B cell (primary cell): Measurements from ENCODE around the gene DENND1A. TPM values are rescaled to one million over a fixed set of nuclear protein-coding genes. Genes with fewer than 3 reads are reported as not detected.

Source experiments
- ATAC-seq: fragments of 200-7000 bp; cut with Tn5 transposase; one replicate; pipeline ENCODE4 v1.10.0; 2021; ENCODE audit warnings: low read depth, mild to moderate bottlenecking, moderate number of reproducible peaks, moderate library complexity
- CTCF ChIA-PET: fragments of 350-600 bp; sonication (Branson Sonifier 250); formaldehyde crosslinking; loops from one replicate; lab custom pipeline; 2021; ENCODE audit warnings: antibody characterized with exemption, inconsistent platforms; lab: Charles Lee
- POLR2A ChIA-PET: fragments of 350-600 bp; sonication (Branson Sonifier 250); formaldehyde crosslinking; loops from one replicate; lab custom pipeline; 2021; ENCODE audit warnings: antibody characterized with exemption; lab: Charles Lee
- DNase-seq: peaks from one replicate; pipeline ENCODE4 v3.0.0; 2013
- H2AFZ ChIP-seq: 2 replicates; pipeline ENCODE4 v1.6.1; 2012; ENCODE audit warnings: mild to moderate bottlenecking, low read depth, low read length; ENCODE audit not compliant: insufficient read depth, poor library complexity, severe bottlenecking
- H3K27ac ChIP-seq, 2 donors: 1 replicate in 1 of 2; 2 replicates in 1 of 2; pipeline ENCODE4 v1.5.1; 2012 to 2013; ENCODE audit warnings: low read length in 2 of 2, mild to moderate bottlenecking in 2 of 2, moderate library complexity in 1 of 2
- H3K27me3 ChIP-seq, 4 experiments: fragments of 200-600 bp in 1 of 4; sonication (generic) in 1 of 4; replicated peaks in 1 of 4; 1 replicate in 2 of 4; 2 replicates in 2 of 4; pipeline versions ENCODE4 v1.6.1 to v1.7.0; 2013 to 2016; ENCODE audit warnings: low read length in 3 of 4, mild to moderate bottlenecking in 2 of 4, mixed read lengths in 1 of 4, moderate library complexity in 1 of 4; ENCODE audit not compliant: insufficient read depth in 4 of 4, control insufficient read depth in 3 of 4; ENCODE audit errors: control extremely low read depth in 1 of 4
- H3K36me3 ChIP-seq, 2 experiments: replicated peaks in 1 of 2; 1 replicate in 1 of 2; 2 replicates in 1 of 2; pipeline versions ENCODE4 v1.6.1 to v1.7.1; 2013; ENCODE audit warnings: low read length in 1 of 2; ENCODE audit not compliant: insufficient read depth in 2 of 2, control insufficient read depth in 1 of 2; ENCODE audit errors: control extremely low read depth in 1 of 2, extremely low read depth in 1 of 2
- H3K4me1 ChIP-seq, 2 donors: fragments of 200-600 bp in 1 of 2; sonication (generic) in 1 of 2; 1 replicate in 1 of 2; 2 replicates in 1 of 2; pipeline versions ENCODE4 v1.5.1 to v1.6.1; 2013 to 2017; ENCODE audit warnings: low read length in 2 of 2; ENCODE audit not compliant: control insufficient read depth in 2 of 2, insufficient read depth in 2 of 2
- H3K4me2 ChIP-seq: replicated peaks from 2 replicates; pipeline ENCODE3; 2012; ENCODE audit warnings: mild to moderate bottlenecking, low read depth, low read length; ENCODE audit not compliant: poor library complexity, severe bottlenecking
- H3K4me3 ChIP-seq, 5 experiments: fragments of 200-600 bp in 1 of 5; sonication (generic) in 1 of 5; 1 replicate in 3 of 5; 2 replicates in 2 of 5; pipeline versions ENCODE4 v1.5.1 to v1.7.0; 2011 to 2016; ENCODE audit warnings: low read length in 4 of 5, mild to moderate bottlenecking in 4 of 5, low read depth in 2 of 5, control low read depth in 1 of 5, moderate library complexity in 1 of 5; ENCODE audit not compliant: insufficient read depth in 1 of 5; ENCODE audit errors: control extremely low read depth in 1 of 5, extremely low read depth in 1 of 5
- H3K79me2 ChIP-seq: fragments of 200-600 bp; sonication (generic); one replicate; pipeline ENCODE4 v1.6.0; 2016; ENCODE audit warnings: low read length; ENCODE audit not compliant: control insufficient read depth, insufficient read depth
- H3K9ac ChIP-seq: fragments of 200-600 bp; sonication (generic); 2 replicates; pipeline ENCODE4 v1.6.1; 2017; ENCODE audit warnings: mild to moderate bottlenecking, low read length, moderate library complexity
- H3K9me3 ChIP-seq, 3 donors: one replicate each; pipeline versions ENCODE4 v1.6.1 to v1.7.1; 2013; ENCODE audit warnings: low read length in 2 of 3; ENCODE audit not compliant: control insufficient read depth in 2 of 3, insufficient read depth in 1 of 3; ENCODE audit errors: control extremely low read depth in 1 of 3
- H4K20me1 ChIP-seq: 2 replicates; pipeline ENCODE4 v1.6.0; 2012; ENCODE audit warnings: mild to moderate bottlenecking, low read length; ENCODE audit not compliant: insufficient read depth, control insufficient read depth, poor library complexity, severe bottlenecking
- H3K27ac Mint-ChIP-seq: one replicate; pipeline ENCODE4 v1.8.0; 2021; ENCODE audit warnings: mixed read lengths
- H3K27me3 Mint-ChIP-seq: one replicate; pipeline ENCODE4 v1.8.0; 2021; ENCODE audit warnings: mixed read lengths
- H3K4me1 Mint-ChIP-seq: one replicate; pipeline ENCODE4 v1.8.0; 2021; ENCODE audit warnings: mixed read lengths
- H3K4me3 Mint-ChIP-seq: one replicate; pipeline ENCODE4 v1.8.0; 2021; ENCODE audit warnings: mixed read lengths
- H3K9me3 Mint-ChIP-seq: one replicate; pipeline ENCODE4 v1.8.0; 2022; ENCODE audit warnings: mixed read lengths; ENCODE audit not compliant: insufficient read depth
- CTCF ChIP-seq: fragments of 200-600 bp; IDR thresholded peaks from one replicate; pipeline ENCODE4 v1.8.0; 2022; ENCODE audit warnings: antibody characterized with exemption, mild to moderate bottlenecking
- EZH2 ChIP-seq: IDR thresholded peaks from 2 replicates; pipeline ENCODE4 v1.6.1; 2012; ENCODE audit warnings: borderline replicate concordance, low read depth, mild to moderate bottlenecking, moderate library complexity, low read length; ENCODE audit not compliant: insufficient read depth, poor library complexity, severe bottlenecking
- WGBS: methylation state at CpG from one replicate; pipeline ENCODE4 v1.1.5; 2013; ENCODE audit warnings: missing lambda C conversion rate; ENCODE audit not compliant: insufficient coverage; 5-methylcytosine and 5-hydroxymethylcytosine counted together
- intact Hi-C: fragments of 100-400 bp; cut with micrococcal nuclease; formaldehyde crosslinking; loops from one replicate; pipeline ENCODE4 v1.10.0; 2022
- polyA plus RNA-seq: library from polyadenylated mRNA; depleted of rRNA; stranded (reverse); fragments of >200 nt; gene quantifications from 2 replicates; pipeline ENCODE4 v1.2.3, GENCODE V29; 2012
- total RNA-seq, 2 donors: library from RNA; stranded (reverse); fragments of 120-200 nt in 1 of 2; gene quantifications; 1 replicate in 1 of 2; 2 replicates in 1 of 2; pipeline versions ENCODE4 v1.2.3 to v1.2.4, GENCODE V29; 2013 to 2022

The DENND1A gene
- total and polyA plus RNA-seq, 2 donors (not counting 1 experiment from before 2014, with no cell fraction given), result 10.8 to 26.0 TPM

- Mint-ChIP-seq H3K4me3 (no peak overlapping the region), H3K27ac (no peak overlapping the region), H3K27me3 (no peaks in the 10 kb centered on the region), H3K4me1 (no peaks in the 10 kb centered on the region), H3K9me3 (no peaks in the 10 kb centered on the region)
- Histone ChIP-seq H3K79me2 (no peaks in the 10 kb centered on the region), H3K27me3 (no peaks in the 10 kb centered on the region), H4K20me1 (no peaks in the 10 kb centered on the region), H3K4me3 (no peak overlapping the region), H3K4me1 (no peaks in the 10 kb centered on the region), H2AFZ (no peak overlapping the region), H3K4me2 (no peak overlapping the region), H3K9me3 (no peaks in the 10 kb centered on the region), H3K36me3 (peaks cover 0 to 5% of the 10 kb centered on the region in 2 experiments), H3K9ac (no peak overlapping the region), H3K27ac (no peak overlapping the region)
- ATAC-seq, result no peak
- DNase-seq, result no peak
- ChIA-PET CTCF (no interaction called here), POLR2A (no interaction called here)
- no peak for TF ChIP-seq EZH2
- TF ChIP-seq CTCF, result no peak
- 100% methylated on average over 3 of the region's 4 CpGs for WGBS
- intact Hi-C loops, result no loop called here
These were observed 445.8 kb downstream of the DENND1A start for GRCh38 chr9:123484130-123484529.

DNA sequence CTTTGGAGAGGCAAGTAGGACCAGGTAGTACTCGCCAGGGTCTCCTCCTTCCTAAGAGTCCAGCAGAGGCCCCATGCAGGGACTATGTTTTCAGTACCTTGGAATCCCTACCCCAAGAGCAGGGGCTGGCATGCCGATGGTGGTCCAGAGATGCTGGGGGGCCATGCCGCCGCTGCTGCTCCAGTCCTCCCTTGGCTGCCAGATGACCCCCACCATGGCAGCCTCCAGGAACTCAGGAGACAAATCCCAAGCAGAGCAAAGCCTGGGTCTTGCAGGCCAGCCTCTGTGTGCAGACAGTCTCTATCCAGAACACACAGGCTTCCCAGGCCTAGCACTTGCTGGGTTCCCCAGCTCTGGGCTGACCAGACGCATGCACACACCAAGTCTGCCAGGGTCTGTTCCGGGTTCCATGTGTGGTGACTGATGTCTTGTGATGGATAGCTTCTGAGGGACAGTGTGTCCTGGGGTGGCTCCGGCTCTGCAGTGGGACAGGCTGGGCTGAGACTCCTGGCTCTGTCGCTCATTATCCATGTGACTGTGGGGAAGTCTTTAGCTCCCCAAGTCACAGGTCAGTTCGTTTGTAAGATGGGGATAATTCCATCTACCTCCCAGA is 446.6 kb downstream of the DENND1A start:
- Histone ChIP-seq H3K4me1 (no peaks in the 10 kb centered on the region), H3K9me3 (no peaks in the 10 kb centered on the region), H3K9ac (no peak overlapping the region), H3K4me2 (no peak overlapping the region), H3K27ac (no peak overlapping the region), H3K79me2 (no peaks in the 10 kb centered on the region), H2AFZ (no peak overlapping the region), H4K20me1 (no peaks in the 10 kb centered on the region), H3K27me3 (no peaks in the 10 kb centered on the region), H3K36me3 (peaks cover 0 to 5% of the 10 kb centered on the region in 2 experiments), H3K4me3 (no peak overlapping the region)
- 98% methylated on average over 7 of the region's 9 CpGs for WGBS
- DNase-seq, result no peak
- ATAC-seq, result no peak
- Mint-ChIP-seq H3K4me3 (no peak overlapping the region), H3K27ac (no peak overlapping the region), H3K4me1 (no peaks in the 10 kb centered on the region), H3K27me3 (no peaks in the 10 kb centered on the region), H3K9me3 (no peaks in the 10 kb centered on the region)
- ChIA-PET CTCF (no interaction called here), POLR2A (no interaction called here)
- intact Hi-C loops, result no loop called here
- no peak for TF ChIP-seq CTCF
- no peak for TF ChIP-seq EZH2
